Lower lobe of right lung (tissue), 2 donors: Measurements from ENCODE around the gene CA12. TPM values are rescaled to one million over a fixed set of nuclear protein-coding genes. Genes with fewer than 3 reads are reported as not detected.

Experiments
- ATAC-seq, 2 donors: fragments of 200-7000 bp; cut with Tn5 transposase; one replicate each; pipeline ENCODE4 v1.9.1; 2020 to 2022; ENCODE audit warnings: mild to moderate bottlenecking in 2 of 2, moderate library complexity in 2 of 2
- DNase-seq: peaks from one replicate; pipeline ENCODE4 v3.0.0-alpha.2; 2020
- H3K27ac ChIP-seq: fragments of 200-600 bp; one replicate; pipeline ENCODE4 v1.8.0; 2022
- H3K27me3 ChIP-seq: fragments of 200-600 bp; one replicate; pipeline ENCODE4 v1.8.0; 2022; ENCODE audit warnings: low read depth
- H3K36me3 ChIP-seq: fragments of 200-600 bp; one replicate; pipeline ENCODE4 v1.8.0; 2022; ENCODE audit warnings: mild to moderate bottlenecking
- H3K4me1 ChIP-seq: fragments of 200-600 bp; one replicate; pipeline ENCODE4 v1.8.0; 2022
- H3K4me3 ChIP-seq: fragments of 200-600 bp; one replicate; pipeline ENCODE4 v1.8.0; 2022; ENCODE audit warnings: mild to moderate bottlenecking
- H3K9me3 ChIP-seq: fragments of 200-600 bp; one replicate; pipeline ENCODE4 v1.8.0; 2022
- intact Hi-C: fragments of 100-400 bp; cut with DNase I; formaldehyde crosslinking; loops from one replicate; pipeline ENCODE4 v1.11.0; 2022
- total RNA-seq: library from RNA; stranded (reverse); fragmentation: NEBNext Ultra II Directional; extraction: Animal tissue kit (Norgen Biotek cat#: 25700); gene quantifications from one replicate; pipeline ENCODE4 v1.2.1, GENCODE V29; 2021
- TF ChIP-seq, protein P1 (sequence below): fragments of 200-600 bp; IDR thresholded peaks from one replicate; pipeline ENCODE4 v1.8.0; 2022; ENCODE audit warnings: antibody characterized with exemption, mild to moderate bottlenecking
- donor health status: DM: no; HTN: yes; CAD: no; lungs with severe emphysema.

CA12 gene
- total RNA-seq, 1 donor from 2014 or later, result 4.9 TPM

- intact Hi-C loops, result no loop called here
- ATAC-seq, result no peak
- peak overlapping the region; percentile 13 for H3K27ac ChIP-seq
- H3K27me3 ChIP-seq, result no peaks in the 10 kb centered on the region
- H3K9me3 ChIP-seq, result no peaks in the 10 kb centered on the region
- TF ChIP-seq, protein P1, sequence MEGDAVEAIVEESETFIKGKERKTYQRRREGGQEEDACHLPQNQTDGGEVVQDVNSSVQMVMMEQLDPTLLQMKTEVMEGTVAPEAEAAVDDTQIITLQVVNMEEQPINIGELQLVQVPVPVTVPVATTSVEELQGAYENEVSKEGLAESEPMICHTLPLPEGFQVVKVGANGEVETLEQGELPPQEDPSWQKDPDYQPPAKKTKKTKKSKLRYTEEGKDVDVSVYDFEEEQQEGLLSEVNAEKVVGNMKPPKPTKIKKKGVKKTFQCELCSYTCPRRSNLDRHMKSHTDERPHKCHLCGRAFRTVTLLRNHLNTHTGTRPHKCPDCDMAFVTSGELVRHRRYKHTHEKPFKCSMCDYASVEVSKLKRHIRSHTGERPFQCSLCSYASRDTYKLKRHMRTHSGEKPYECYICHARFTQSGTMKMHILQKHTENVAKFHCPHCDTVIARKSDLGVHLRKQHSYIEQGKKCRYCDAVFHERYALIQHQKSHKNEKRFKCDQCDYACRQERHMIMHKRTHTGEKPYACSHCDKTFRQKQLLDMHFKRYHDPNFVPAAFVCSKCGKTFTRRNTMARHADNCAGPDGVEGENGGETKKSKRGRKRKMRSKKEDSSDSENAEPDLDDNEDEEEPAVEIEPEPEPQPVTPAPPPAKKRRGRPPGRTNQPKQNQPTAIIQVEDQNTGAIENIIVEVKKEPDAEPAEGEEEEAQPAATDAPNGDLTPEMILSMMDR, result no peak
- peaks cover 12% of the 10 kb centered on the region for H3K4me1 ChIP-seq
- DNase-seq, result no peak
- no peak overlapping the region for H3K4me3 ChIP-seq
- no peaks in the 10 kb centered on the region for H3K36me3 ChIP-seq
These were observed 12.3 kb downstream of the CA12 start for GRCh38 chr15:63369296-63369695.

DNA sequence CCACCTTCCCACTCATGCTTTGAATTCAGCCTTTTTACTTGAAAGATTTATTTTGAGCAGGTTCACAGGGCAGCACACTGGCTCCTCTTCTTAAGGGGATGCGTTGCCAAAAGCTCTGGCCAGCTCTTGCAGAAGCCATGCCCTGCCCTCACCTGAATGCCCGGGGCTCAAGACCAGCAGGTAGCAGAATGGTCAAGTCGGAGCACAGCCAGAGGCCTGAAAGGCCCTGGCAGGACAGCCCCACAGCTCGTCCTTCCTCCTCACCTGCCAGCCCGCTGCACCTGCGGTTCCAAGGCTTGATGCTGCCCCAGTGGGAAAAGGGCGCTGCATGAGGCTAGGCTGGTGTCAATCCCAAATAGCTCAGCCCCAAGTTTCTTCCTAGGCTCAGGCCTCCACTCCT lies 13.1 kb downstream of the CA12 start:
- intact Hi-C loops, result no loop called here

DNA sequence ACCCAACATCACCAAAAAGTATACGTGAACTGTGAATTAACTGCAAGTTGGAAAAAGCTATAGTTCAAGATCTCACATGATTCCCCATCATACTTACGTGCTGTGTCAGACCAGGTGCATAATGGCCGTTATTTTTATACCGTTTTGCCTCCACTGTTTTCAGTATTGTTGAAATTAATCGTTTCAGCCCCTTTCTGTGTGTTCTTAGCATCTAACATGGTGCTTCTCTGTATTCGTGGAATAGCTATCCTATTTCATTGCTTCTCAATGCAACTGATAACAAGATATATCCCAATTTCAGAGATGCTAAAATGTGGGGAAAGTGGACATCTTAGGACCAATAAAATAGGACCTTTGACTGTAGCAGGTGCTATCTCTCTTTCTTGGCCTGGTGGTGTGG lies 13.7 kb downstream of the CA12 start:
- no peaks in the 10 kb centered on the region for H3K9me3 ChIP-seq
- H3K36me3 ChIP-seq, result no peaks in the 10 kb centered on the region
- DNase-seq (no peak), ATAC-seq (peak in 1 of 2 donors; percentile 4)
- no peaks in the 10 kb centered on the region for H3K27me3 ChIP-seq
- peaks cover 8% of the 10 kb centered on the region for H3K4me1 ChIP-seq
- intact Hi-C loops, result no loop called here
- TF ChIP-seq, protein P1, result no peak
- H3K27ac ChIP-seq, result peak overlapping the region; percentile 15
- H3K4me3 ChIP-seq, result no peak overlapping the region

More for the DNA sequence above, 13.1 kb downstream of the CA12 start:
- no peaks in the 10 kb centered on the region for H3K36me3 ChIP-seq
- no peaks in the 10 kb centered on the region for H3K9me3 ChIP-seq
- ATAC-seq (no peak), DNase-seq (no peak)
- H3K27me3 ChIP-seq, result no peaks in the 10 kb centered on the region
- peaks cover 8% of the 10 kb centered on the region for H3K4me1 ChIP-seq
- no peak overlapping the region for H3K4me3 ChIP-seq
- peak overlapping the region; percentile 13 for H3K27ac ChIP-seq
- TF ChIP-seq, protein P1, result no peak

DNA sequence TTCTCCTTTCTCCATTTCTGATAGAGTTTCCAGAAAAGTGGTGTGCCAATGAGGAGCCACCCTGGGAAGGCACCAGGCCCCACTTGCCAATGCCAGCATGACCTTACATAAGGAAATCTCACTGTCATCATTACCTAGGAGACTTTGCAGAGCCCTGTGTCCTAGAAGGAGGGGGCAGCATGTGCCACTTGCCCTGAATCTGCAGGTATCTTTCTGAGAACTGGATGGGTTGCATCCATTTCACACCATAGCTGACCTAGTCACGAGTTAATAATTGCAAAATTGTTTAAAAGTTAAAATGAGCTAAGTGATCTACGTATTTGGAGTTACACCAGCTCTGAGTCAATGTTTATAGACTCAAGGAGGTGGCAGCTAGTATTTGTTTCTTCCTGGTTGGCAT lies 14.3 kb downstream of the CA12 start:
- ATAC-seq (peak; percentile 58 to 71), DNase-seq (no peak)
- Histone ChIP-seq H3K9me3 (no peaks in the 10 kb centered on the region), H3K27me3 (no peaks in the 10 kb centered on the region), H3K4me1 (peaks cover 8% of the 10 kb centered on the region), H3K27ac (no peak overlapping the region), H3K4me3 (no peak overlapping the region), H3K36me3 (no peaks in the 10 kb centered on the region)
- TF ChIP-seq, protein P1, result no peak
- intact Hi-C loops, result no loop called here

GRCh38 chr15:63366451-63366850 lies 15.2 kb downstream of the CA12 start:
- intact Hi-C loops, result no loop called here
- Histone ChIP-seq H3K9me3 (no peaks in the 10 kb centered on the region), H3K27me3 (no peaks in the 10 kb centered on the region), H3K4me3 (no peak overlapping the region), H3K27ac (no peak overlapping the region), H3K4me1 (peaks cover 6% of the 10 kb centered on the region), H3K36me3 (no peaks in the 10 kb centered on the region)
- ATAC-seq, result no peak
- DNase-seq, result no peak
- TF ChIP-seq, protein P1, result no peak

DNA sequence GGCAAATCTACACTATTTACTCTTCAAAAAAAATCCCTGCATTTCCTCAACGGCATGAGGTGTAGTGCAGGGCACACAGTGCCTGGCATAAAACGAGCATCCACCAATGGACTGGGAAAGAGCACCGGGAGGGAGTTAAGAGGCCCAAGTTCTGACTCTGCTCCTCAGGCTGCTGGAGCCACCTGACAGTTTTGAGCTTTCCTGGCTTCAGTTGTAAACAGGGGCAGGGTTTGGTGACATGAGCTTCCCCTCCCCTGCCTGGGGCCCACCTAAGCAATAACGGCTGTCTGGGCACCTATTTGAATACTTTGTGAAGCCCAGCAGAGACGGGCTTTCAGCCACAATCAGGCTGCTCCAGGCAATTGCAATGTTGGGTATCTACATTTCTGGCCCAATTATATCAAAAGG lies 16.4 kb downstream of the CA12 start:
- intact Hi-C loops, result no loop called here
- H3K4me3 ChIP-seq, result no peak overlapping the region
- no peak overlapping the region for H3K27ac ChIP-seq
- DNase-seq (no peak), ATAC-seq (no peak)
- H3K27me3 ChIP-seq, result no peaks in the 10 kb centered on the region
- TF ChIP-seq, protein P1, result no peak
- H3K4me1 ChIP-seq, result no peaks in the 10 kb centered on the region
- no peaks in the 10 kb centered on the region for H3K36me3 ChIP-seq
- no peaks in the 10 kb centered on the region for H3K9me3 ChIP-seq
